Adipose tissue (tissue), 3 donors: ENCODE results near the gene TTC28. TPM values are rescaled to one million over a fixed set of nuclear protein-coding genes. Genes with fewer than 3 reads are reported as not detected.
"Not testable (repeated sequence)": the region's sequence is repeated elsewhere in the genome, so short reads cannot be mapped to it uniquely, and the experiment has no call there.

Source experiments
- H3K27ac ChIP-seq: one replicate; pipeline ENCODE4 v1.5.1; 2013; ENCODE audit warnings: low read depth, low read length
- WGBS, 3 donors: extraction: QIAGEN DNeasy Blood & Tissue Kit; methylation state at CpG; one replicate each; pipeline ENCODE4 v1.1.7; 2013; 5-methylcytosine and 5-hydroxymethylcytosine counted together
- polyA plus RNA-seq, 3 donors: library from polyadenylated mRNA; stranded (reverse); fragments of 200-250 nt; gene quantifications; one replicate each; pipeline ENCODE4 v1.2.3, GENCODE V29; 2013
- donor health status: healthy with polysubstance abuse.
- donor health status: Bipolar disorder and iron deficiency.
- donor health status: healthy.

TTC28 gene
- polyA plus RNA-seq, 3 donors, result 2.8 to 10.6 (median 8.3) TPM

DNA sequence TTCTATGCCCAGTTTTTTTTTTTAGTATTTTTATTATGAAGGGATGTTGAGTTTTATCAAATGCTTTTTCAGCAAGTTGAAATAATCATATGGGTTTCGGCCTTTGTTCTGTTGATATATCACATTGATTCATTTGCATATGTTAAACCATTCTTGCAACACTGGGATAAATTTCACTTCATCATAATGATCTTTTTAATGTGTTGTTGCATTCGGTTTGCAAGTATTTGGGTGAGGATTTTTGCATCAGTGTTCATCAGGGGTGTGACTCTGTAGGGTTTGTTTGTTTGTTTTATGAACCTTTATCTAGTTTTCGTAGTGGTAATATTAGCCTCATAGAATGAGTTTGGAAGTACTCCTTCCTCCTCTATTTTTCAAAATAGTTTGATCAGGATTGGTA lies 103.5 kb downstream of the TTC28 start:
- WGBS, 3 donors, result 93 to 96% (median 93%) methylated on average over 3 of the region's 3 CpGs

GRCh38 chr22:28574159-28574788 lies 105.4 kb downstream of the TTC28 start:
- WGBS, 3 donors, result 55 to 74% (median 62%) methylated on average over 4 of the region's 4 CpGs

More for the DNA sequence above, 103.5 kb downstream of the TTC28 start:
- H3K27ac ChIP-seq, result no peak overlapping the region

DNA sequence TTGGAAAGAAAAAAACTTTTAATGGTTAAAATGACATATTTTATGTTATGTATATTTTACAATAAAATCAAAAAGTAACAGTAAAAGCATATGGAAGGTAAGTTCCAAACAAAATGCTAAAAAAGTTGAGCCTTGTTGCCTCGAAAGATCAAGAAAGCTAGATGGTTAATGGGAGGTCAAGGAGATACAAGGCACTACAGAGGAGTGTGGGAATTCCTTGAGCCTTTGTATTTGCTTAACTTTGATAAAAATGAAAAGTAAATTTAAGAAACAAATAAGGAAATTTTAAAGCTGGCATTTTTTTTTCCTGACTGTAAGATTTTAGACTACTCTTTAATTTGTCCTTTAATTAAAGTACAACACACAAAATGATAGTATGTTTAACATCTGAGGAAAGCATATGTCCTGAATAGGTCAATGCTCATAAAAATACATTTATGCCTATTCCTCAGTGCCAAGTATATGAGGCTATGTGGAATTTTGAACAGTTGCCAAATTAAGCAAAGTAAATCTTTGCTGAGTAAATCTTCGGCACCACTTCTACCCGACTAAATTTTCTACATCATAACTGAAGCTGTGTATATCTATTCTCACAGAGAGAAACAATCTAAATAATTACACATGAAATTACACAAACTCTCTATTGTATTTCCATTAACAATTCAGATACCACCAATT lies 108.8 kb downstream of the TTC28 start:
- WGBS, 3 donors, result 30 to 81% (median 81%) methylated on average over 3 of the region's 3 CpGs
- no peak overlapping the region for H3K27ac ChIP-seq

More at GRCh38 chr22:28574159-28574788, 105.4 kb downstream of the TTC28 start:
- no peak overlapping the region for H3K27ac ChIP-seq

GRCh38 chr22:28568974-28569373 lies 110.7 kb downstream of the TTC28 start:
- not testable (repeated sequence) for H3K27ac ChIP-seq
- 96 to 99% (median 97%) methylated on average over 3 of the region's 3 CpGs for WGBS, 3 donors

GRCh38 chr22:28568099-28568498 lies 111.5 kb downstream of the TTC28 start:
- H3K27ac ChIP-seq, result no peak overlapping the region

DNA sequence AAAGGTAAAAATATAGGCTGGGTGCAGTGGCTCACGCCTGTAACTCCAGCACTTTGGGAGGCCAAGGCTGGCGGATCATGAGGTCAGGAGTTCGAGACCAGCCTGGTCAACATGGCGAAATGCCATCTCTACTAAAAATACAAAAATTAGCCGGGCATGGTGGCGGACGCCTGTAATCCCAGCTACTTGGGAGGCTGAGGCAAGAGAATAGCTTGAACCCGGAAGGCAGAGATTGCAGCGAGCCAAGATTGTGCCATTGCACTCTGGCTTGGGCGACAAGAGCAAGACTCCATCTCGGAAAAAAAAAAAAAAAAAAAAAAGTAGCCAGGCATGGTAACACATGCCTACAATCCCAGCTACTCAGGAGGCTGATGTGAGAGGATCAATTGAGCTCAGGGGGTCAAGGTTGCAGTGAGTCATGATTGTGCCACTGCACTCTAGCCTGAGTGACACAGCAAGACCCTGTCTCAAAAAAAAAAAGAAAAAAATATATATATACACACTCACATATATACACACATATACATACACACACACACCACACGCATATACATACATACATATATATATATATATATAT lies 112.6 kb downstream of the TTC28 start:
- 90 to 98% (median 92%) methylated on average over 12 of the region's 12 CpGs for WGBS, 3 donors
- not testable (repeated sequence) for H3K27ac ChIP-seq

- WGBS, 3 donors, result 94 to 97% (median 96%) methylated on average over 2 of the region's 2 CpGs
- no peak overlapping the region for H3K27ac ChIP-seq
Observed at GRCh38 chr22:28563636-28564035, 116.0 kb downstream of the TTC28 start.

- WGBS, 3 donors, result 94 to 98% (median 95%) methylated on average over 1 of the region's 1 CpG
- H3K27ac ChIP-seq, result no peak overlapping the region
Observed at GRCh38 chr22:28562324-28562723, 117.3 kb downstream of the TTC28 start.

DNA sequence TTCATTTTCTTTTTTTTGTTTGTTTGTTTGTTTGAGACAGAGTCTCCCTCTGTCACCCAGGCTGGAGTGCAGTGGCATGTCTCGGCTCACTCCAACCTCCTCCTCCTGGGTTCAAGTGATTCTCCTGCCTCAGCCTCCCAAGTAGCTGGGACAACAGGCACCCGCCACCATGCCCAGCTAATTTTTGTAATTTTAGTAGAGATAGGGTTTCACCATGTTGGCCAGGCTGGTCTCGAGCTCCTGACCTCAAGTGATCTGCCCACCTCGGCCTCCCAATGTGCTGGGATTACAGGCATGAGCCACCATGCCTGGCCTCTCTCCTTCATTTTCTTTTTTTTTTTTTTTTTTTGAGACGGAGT lies 118.9 kb downstream of the TTC28 start:
- WGBS, 3 donors, result 91 to 99% (median 98%) methylated on average over 4 to 5 of the region's 5 CpGs
- not testable (repeated sequence) for H3K27ac ChIP-seq

- H3K27ac ChIP-seq, result no peak overlapping the region
- WGBS, 3 donors, result 77 to 94% (median 80%) methylated on average over 2 of the region's 2 CpGs
Observed at GRCh38 chr22:28560046-28560742, 119.4 kb downstream of the TTC28 start.

DNA sequence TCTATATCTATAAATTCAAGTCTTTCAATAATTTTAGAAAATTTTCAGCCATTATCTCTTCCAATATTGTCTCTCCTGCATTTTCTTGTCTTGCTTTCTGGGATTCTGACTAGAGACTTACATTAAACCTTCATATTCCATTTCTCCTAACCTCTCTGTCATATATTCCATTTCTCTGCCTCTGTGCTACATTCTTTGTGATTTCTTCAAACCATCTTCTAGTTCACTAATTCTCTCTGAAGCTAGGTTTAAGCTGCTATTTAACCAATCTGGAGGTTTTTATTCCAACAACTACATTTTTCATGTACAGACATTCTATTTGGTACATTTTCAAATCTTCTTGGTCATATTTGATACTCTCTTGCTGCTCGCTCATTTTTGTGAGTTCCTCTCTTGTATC lies 122.5 kb downstream of the TTC28 start:
- H3K27ac ChIP-seq, result no peak overlapping the region
- WGBS, 3 donors, result 95 to 98% (median 97%) methylated on average over 1 of the region's 1 CpG

DNA sequence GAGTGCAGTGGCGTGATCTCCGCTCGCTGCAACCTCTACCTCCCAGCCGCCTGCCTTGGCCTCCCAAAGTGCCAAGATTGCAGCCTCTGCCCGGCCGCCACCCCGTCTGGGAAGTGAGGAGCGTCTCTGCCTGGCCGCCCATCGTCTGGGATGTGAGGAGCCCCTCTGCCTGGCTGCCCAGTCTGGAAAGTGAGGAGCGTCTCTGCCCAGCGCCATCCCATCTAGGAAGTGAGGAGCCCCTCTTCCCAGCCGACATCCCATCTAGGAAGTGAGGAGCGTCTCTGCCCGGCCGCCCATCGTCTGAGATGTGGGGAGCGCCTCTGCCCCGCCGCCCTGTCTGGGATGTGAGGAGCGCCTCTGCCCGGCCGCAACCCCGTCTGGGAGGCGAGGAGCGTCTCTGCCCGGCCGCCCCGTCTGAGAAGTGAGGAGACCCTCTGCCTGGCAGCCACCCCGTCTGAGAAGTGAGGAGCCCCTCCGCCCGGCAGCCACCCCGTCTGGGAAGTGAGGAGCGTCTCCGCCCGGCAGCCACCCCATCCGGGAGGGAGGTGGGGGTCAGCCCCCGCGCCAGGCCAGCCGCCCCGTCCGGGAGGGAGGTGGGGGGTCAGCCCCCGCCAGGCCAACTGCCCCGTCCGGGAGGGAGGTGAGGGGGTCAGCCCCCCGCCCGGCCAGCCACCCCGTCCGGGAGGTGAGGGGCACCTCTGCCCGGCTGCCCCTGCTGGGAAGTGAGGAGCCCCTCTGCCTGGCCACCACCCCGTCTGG lies 126.4 kb downstream of the TTC28 start:
- H3K27ac ChIP-seq, result not testable (repeated sequence)
- WGBS, 3 donors, result 96 to 99% (median 98%) methylated on average over 27 to 47 of the region's 51 CpGs

GRCh38 chr22:28548406-28548805 lies 131.2 kb downstream of the TTC28 start:
- 96 to 99% (median 98%) methylated on average over 2 of the region's 2 CpGs for WGBS, 3 donors
- H3K27ac ChIP-seq, result no peak overlapping the region

- H3K27ac ChIP-seq, result no peak overlapping the region
- 55 to 62% (median 59%) methylated on average over 4 of the region's 4 CpGs for WGBS, 3 donors
Observed at GRCh38 chr22:28547132-28547842, 132.4 kb downstream of the TTC28 start.

GRCh38 chr22:28544431-28544868 lies 135.2 kb downstream of the TTC28 start:
- 68 to 81% (median 74%) methylated on average over 2 of the region's 2 CpGs for WGBS, 3 donors
- H3K27ac ChIP-seq, result no peak overlapping the region

DNA sequence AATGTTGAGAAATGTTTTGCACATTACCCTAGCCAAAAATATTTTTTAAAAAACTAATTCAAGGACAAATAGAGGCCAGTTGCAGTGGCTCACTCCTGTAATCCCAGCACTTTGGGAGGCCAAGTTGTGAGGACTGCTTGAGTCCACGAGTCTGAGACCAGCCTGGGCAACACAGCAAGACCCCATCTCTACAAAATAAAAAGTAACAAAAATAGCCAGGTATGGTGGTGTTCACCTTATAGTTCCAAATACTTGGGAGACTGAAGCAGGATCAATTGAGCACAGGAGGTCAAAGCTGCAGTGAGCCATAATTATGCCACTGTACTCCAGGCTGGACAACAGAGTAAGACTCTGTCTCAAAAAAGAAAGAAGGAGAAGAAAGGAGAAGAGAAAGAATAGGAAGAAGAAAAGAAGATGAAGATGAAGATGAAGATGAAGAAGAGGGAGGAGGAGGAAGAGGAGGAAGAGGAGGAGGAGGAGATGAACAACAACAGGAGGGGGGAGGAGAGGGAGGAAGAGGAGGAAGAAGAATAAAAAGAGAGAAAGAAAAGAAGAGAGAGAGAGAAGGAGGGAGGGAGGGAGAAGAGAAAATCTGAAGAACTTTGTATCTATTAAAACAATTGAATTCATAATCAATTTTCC lies 136.5 kb downstream of the TTC28 start:
- 88 to 100% (median 92%) methylated on average over 1 of the region's 1 CpG for WGBS, 3 donors

GRCh38 chr22:28541137-28541536 lies 138.5 kb downstream of the TTC28 start:
- H3K27ac ChIP-seq, result no peak overlapping the region
- WGBS, 3 donors, result 66 to 78% (median 74%) methylated on average over 2 of the region's 2 CpGs

More for the DNA sequence above, 136.5 kb downstream of the TTC28 start:
- no peak overlapping the region for H3K27ac ChIP-seq
